VCaP (cell line): ENCODE data around the gene POLR2C.

ENCODE experiments used
- H3K27ac ChIP-seq: fragments of 450-650 bp; 2 replicates; pipeline ENCODE4 v1.5.1; 2017
- CTCF ChIP-seq: fragments of 450-650 bp; conservative IDR thresholded peaks from 2 replicates; pipeline ENCODE4 v1.5.1; 2017; ENCODE audit warnings: mild to moderate bottlenecking, moderate library complexity

The POLR2C gene

DNA sequence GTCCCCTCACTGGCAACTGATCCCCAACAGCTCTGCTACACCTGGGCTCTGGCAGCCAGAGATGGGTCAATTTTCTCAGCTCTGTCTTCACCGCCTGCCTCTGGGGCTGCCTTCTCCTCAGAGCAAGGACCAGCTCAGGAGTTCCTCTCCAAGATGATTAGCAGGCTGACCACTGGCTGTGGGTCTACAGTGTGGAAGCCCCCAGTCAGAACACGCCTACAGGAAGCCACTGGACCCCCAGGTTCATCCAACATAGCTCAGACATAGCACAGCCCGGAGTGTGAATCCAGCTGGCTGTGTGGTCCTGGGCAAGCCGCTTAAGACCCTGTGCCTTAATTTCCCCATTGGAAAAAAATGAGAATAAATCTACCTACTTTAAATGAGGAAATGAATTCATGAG is 18.9 kb downstream of the POLR2C start:
- no peak for TF ChIP-seq CTCF
- no peak overlapping the region for H3K27ac ChIP-seq

GRCh38 chr16:57482845-57483545 is 20.5 kb downstream of the POLR2C start:
- no peak overlapping the region for H3K27ac ChIP-seq
- TF ChIP-seq CTCF = no peak

DNA sequence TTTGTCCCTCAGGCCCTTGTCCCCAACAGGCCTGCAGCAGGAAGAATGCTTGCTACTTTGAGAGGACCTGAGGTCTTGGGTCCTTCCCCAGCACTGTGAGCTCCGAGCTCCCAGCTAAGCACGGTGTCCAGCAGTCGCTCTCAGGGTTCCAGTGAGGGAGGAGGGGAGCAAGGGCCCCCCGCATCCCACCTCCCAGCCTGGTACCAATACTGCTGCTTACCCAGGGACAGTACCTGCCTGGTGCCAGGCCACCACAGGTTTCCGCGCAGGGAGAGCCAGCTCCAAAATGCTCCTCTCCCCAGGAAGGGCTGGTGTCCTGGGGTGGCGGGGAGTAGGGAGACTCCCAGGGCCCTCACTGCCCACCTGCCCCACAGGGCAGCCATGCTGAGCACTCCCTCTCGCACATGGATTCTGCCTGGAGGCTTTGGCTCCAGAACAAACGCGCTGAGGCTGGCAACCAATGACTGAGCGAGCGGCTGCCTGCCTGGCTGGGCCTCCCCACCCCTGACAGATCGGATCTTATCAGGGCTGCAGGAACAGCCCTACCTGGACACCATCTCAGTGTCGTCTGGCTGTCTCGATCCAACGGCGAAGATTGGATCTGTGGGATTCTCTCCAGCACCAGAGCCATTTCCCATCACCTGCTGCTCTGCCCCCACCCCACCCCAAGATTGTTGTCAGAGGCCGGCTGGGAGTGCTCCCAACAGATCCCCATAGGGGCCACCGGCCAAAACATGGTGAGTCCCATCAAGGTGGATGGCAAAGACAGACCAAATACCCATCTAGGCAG is 21.4 kb downstream of the POLR2C start:
- TF ChIP-seq CTCF = no peak
- H3K27ac ChIP-seq = no peak overlapping the region

DNA sequence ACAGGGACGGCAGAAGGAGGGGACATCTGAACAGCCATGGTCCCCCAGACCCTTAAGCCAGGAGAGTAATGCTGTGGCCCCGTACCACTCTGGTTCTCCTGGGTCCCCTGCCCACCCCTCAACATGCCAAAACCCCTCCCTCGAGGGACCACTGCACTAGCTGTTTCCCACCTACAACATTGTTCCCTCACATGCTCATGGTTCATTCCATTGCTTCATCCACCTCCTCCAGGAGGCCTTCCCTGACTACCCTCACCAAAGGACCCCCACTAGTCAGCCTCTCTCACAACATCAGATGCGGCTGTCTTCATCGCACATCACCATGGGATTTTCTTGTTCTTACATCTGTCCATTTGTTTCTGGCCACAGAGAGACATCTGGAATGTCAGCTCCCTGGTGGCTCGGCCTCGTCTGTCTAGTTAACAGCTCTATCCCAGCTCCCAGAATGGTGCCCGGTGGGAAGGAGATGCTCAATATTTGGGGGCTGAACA is 22.1 kb downstream of the POLR2C start:
- TF ChIP-seq CTCF = no peak
- no peak overlapping the region for H3K27ac ChIP-seq

DNA sequence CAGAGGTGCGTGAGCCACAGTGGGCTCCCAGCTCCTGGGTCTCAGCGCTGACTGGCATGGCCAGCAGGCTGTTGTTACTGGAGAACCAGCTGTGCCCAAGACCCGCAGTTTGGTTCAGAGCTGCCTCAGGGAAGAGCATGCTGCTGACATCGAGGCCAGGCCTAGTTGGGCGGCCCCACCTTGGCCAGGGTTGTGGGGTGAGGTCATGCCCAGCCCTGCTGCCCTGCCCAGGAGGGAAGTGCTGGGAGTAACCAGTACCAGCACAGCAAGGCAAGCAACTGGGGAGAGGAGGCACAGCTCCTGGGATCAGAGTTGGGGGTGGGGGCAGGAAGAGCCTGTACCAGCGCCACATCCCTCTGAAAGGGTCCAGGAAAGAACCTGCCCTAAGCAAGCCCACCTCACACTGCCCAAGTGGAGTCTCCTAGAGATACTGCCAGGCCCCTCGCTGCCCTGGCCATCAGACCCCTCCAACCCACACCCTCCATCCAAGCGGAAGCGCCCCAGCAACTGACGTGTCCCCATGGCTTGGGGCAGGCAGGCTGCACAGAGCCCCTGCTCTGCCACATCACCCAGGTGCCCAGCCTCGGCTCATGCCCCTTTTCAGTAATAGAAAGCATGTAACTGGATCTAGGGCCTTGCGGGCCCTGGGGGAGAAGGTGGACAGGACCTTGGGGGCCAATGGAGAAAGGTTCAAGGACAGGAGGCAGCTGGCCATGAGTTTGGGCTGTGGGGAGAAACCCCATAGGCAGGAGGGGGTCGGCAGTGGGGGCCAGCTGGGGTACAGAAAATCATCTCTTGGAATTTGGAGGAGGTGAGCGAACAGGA is 22.8 kb downstream of the POLR2C start:
- no peak overlapping the region for H3K27ac ChIP-seq
- no peak for TF ChIP-seq CTCF

DNA sequence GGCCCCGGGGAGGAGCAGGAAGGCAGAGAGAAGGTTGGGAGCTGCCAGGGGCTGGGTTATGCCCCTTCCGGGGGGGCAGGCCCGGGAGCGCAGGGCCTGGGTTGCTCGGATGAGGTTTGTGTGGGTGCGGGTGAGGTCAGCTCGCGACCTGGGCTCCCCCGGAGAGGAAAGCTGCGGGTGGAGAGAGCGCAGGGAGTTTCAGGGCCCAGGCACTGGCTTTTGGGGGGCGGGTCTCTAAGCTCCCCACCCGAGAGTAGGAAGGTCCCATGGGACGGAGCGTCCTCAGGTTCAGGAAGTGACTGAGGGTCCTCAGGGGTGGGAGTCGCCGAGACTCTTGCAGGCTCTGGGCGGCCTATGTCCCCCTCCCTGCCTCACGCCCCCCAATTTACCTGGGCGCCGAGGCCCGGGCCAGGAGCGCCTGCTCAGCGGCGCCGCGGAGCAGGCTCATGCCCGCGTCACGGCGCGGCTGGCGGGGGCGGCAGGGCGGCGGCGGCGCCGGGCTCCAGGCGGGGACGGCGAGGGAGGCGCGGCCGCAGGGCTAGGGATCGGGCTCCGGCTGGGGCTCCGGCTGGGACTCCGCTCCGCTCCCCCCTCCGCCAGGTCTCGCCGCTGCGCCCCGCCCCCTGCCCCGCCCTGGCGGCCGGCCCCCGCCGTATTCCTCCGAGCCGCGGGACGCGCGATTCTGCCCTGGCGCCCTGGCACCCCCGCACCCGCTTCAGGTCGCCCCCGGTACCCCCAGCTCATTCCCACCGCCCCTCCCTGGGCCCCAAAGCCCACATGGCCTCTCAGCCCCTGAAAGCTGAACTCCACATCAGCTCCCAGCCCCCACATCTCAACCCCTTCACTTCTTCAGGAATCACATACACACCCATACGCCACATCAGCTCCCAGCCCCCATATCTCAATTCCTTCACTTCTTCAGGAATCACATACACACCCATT is 23.7 kb downstream of the POLR2C start, which contains the start of gene DOK4:
Gene DOK4 (minus strand): TSS at position 578 of the 942 bp plus-strand sequence. CDS start 6,986 bp downstream, outside the sequence.
- TF ChIP-seq CTCF = no peak
- H3K27ac ChIP-seq = no peak within 1 kb of the TSS
